ENCODE measurements around the gene B3GNT9.
"Not testable (repeated sequence)": the region's sequence is repeated elsewhere in the genome, so short reads cannot be mapped to it uniquely, and the experiment has no call there.

The B3GNT9 gene

DNA sequence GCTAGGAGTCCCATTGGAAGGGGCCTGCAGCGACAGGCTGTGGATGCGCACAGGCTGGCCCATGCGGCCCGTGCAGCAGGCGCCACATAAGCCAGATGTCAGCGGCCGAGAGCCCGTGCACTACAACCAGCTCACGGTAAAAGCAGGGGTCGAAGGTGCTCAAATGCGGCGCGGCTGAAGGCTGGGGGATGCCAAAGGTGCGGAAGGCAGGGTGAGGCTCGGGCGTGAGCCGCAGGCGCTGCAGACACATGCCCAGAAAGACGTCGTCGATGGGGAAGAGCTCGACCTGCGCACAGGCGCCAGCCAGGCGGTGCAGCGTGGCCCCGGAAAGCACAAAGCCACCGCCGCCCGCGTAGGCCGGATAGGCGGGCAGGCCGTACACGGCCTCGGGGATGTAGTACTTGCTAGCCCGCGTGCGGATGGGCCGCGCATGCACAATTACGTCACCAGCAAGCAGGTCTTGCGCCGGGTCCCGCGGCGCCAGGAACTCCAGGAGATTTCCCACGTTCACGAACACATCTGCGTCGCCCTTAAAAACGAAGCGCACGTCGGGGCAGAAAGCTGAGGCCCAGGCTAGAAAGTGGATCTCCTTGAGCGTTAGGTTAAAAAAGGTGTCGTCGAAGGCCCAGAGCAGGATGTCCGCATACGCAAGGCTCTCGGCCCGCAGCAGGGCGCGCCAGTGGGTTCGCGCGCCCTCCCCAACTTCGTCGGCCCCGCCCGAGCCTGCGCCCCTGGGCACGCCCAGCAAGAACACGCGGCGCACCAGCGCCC, 1.3 kb downstream of the B3GNT9 start:
- no peak for DNase-seq

DNA sequence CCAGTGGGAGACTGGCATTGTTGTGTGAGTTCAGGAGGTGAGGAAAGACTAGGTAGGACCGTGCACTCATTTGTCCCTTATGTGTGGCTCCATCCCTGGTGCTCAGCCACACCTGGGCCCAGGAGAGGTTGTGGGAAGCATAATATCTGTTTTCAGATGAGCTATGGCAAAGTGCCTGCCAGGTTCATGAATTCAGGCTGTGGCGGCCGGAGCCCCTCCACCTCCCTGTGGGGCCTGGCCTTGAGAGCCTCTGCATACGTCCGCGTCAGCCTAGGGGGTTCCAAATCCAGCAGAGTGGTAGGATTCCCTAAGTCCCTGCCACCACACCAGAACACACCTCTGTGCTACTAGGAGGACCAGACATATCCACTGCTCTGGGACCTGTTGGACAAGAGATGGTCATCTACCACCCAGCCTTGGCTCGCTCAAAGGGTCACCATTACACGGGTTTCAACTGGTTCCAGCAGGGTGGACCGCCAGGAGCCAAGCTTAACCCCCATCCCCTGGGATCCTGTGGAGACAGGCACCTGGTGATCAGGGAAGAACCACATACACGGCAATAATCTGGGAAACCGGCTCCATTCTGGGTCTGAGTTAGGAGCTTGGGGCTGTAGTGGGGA, 2.0 kb downstream of the B3GNT9 start:
- DNase-seq = no peak

DNA sequence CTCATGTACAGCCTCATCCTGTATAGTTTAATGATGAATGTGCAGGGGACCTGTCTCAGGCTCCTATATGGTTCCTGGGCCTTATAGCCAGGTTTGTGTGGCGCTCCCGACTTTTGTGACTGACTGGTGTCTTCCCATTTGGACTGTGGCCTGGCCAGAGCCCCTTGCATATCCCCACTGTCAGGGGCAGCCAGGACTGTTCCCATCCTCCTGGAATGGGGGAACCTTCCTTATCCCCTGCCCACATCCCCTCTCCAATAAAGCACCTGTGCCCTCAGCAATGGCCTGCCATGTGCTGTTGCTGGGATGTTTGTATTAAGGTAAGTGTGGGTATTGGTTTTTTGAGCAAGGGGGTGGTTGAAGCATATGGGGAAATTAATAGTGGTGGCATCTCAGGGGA, 2.6 kb downstream of the B3GNT9 start:
- no peak for DNase-seq

DNA sequence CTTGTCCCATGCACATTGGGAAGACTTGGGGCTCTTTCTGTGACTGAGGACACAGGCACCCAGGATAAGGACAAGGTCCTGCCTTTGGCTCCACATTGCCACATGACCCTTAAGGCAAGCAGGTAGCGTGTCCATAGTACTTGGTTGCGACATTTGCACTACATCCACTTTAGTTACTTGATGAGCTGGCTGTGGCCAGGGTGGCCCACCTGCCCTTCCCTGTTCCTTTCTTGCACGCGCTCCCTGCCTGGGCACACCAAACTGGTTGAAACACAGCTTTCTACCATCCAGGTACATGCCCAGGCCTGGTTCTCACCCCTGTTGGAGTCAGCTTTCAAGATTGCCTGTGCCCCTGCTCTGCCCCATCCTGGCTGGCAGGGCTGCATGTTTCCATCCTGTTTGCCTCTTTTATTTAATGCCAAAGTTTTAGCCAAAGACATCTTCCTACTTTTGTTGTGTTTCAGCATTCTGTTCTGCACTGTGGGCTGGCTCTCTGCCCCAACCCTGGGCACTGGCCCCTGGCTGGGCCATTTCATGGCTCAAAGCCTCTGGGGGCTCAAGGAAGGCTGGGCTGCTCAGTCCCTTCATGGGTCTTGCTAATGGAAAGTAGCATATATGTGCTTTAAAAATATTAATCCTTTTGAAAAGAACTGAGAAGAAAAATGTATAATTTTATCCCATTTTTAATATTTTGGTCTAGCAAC, 3.2 kb downstream of the B3GNT9 start:
- no peak for DNase-seq

DNA sequence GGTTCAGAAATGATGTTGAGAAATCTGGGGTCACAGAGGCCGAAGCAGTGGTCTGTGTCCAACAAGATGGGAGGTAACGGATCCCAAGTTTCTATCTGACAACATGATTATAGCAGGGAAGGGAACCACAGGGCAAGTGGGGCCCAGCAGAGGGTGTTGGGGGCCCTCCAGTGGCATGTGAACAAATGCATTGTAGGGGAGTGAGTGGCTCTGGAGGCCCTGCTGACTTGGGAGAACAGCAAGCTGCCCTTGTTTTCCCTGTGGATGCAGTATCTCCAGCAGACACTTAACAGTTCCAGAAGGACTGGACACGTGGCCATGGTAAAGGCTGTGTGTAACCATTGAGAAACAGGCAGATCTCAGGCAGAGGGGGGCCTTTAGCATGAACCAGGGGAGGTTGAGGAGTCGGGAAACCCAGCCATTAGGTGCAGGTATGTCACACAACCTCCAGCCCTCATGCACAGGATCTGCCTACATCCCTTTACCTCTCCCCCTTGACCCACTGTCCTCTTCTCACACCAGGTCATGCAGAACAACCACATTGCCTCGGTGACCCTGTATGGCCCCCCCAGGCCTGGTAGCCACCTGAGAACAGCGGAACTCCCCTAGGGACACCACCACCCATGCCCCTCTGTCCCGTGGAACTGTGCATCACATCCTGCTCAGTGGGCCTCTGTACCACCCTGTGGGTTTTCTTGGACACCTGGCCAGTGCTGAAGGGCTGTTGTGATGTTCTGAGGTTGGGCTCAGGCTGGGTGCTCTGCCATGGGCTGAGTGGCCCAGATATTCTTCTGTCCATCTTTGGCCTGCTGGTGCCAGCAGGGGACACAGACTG, 4.1 kb downstream of the B3GNT9 start:
- no peak for DNase-seq

DNA sequence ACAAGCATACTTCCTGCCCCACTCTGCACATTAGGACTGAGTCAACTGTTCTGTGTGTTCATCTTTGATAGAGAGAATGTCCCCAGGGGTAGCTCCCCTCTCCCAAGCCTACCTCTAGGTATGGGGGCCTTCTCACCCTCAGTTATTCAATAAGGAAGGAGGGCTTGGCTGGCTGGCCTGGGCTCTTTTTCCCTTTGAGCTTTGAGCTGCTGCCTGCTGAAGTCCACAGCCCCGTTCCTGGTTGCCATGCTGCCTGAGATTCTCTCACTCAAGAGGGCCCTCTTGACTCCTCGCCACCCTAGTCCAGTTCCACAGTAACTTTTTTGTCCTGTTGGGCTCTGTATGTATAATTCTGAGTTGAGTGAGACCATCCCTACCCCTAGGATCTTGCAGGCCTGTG, 5.1 kb downstream of the B3GNT9 start:
- no peak for DNase-seq

DNA sequence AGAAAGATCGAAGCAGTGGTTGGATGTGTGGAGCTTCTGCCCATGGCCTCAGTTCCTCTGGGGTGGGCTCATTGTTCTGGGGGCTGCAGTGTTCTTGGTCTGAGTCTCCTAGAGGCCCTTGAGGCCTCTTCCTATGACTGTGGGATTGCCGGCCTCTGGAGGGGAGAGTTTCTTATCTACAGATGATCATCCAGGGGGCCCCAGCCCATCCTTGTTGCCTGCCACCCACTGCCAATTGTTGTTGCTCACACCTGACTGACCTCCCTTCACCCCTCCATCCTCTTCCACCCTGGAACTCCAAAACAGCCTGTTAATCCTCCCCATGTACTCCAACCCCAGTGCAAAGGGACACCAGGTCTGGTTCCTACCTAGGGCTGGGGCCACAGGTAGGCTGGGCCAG, 5.9 kb downstream of the B3GNT9 start:
- DNase-seq = no peak

DNA sequence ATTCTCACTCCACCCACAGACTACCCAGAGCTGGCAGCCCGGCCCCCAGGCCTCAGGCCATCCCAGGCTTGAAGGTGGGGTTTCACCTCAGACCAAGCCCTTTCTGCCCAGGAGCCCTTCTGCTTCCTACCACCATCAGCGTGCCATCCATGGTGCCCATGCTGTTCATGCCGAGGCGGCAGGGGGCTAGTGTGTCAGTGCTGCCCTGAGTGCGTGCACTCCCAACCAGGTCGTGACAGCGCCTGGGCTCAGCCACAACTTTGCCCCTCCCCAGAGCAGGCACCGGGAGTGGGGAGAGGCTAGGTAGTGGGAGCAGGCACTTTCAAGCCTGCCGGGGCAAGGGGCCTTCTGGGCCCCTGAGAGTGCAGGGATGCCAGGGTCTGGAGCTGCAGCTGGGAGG, 8.5 kb downstream of the B3GNT9 start:
- DNase-seq = no peak

DNA sequence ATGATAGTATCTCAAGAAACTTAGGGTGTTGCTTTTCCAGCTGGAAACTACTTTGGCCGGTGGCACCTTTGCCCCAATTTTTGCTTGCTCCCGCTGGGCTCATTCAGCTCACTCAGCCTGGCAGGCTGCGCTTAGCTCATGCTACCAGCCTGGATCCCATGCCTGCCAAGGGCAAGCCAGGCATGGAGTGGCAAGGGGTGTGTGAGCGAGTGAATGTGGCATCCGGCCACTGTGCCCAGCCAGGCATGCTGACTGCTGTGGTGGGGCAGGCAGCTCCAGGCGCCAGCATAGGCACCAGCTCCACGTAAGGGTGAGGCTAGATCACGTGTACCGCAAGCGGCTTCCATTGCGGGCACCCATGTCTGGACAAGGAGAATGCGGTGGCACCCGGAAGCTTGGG, 9.4 kb downstream of the B3GNT9 start:
- DNase-seq = no peak

DNA sequence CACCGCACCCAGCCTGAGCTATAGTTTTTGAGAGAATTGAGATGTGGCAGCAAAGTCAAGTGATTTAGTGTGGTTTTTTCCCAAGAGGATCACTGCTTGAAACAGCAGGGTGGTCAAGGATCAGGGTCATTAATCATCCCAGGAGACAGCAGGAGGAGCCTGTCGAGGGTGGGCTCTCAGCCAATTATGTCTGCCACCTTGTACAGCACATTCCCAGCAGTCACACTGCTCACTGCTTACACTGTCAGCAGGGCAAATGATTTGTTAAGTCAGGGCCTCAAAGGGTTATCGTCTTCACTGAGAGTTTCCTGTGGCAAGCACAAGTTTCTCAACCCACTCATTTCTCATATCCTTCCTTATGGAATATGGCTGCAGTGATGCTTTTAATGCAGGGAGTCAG, 13.2 kb downstream of the B3GNT9 start:
- no peak for DNase-seq

DNA sequence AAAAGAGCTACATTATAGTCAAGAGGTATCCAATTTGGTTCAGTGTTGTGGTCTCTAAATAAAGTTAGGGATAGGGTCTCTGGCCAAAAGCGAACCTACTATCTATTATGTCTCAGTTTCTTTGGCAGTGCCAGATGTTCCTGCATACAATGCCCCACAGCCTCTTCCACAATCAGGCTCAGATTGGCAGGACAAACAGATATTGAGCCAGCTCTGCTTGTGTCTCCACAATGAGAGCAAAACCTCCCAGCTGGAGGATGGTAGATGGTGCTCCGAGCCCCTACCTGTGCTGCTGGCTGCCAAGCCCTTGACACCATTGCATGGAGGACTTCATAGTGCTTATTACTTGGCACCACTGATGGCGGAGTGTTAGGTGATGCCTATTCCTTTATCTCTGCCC, 21.4 kb downstream of the B3GNT9 start:
- no peak for DNase-seq

DNA sequence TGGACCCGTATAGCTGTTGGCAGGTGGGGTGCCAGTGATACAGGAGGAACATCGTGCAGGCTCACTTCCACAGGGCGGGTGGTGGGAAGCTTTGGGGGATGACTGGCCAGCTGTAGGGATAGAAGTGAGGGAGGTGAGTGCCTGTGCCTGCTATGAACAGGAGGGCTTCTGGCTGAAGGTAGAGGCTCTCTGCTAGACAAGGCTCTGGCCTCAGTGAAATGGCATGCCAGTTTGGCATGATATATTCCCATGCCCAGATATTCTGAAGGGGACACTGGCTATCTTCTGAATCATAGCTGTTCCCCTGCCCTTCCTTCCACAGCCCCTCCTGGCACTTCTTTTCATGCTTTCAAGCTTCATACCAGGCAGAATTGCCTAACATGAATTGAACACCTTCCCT, 21.9 kb downstream of the B3GNT9 start:
- no peak for DNase-seq

DNA sequence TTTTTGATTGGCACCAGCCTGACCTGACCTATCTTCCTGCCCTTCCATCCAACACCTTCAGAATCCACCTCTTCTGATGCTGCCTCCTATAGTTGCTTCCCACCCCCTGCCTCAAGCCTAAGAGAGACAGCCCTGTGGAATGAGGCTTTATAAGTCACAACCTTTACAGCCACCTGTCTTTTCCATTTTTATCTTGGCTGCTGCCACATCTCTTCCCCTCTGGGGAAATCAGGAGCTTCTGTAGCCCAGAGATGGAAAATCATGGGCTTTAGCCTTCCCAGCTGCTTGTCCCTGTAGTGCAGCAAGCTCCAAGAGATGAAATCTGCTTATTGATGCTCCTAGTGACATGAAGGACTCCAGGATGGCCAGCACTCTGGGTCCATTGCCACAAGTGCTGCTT, 22.4 kb downstream of the B3GNT9 start:
- no peak for DNase-seq

DNA sequence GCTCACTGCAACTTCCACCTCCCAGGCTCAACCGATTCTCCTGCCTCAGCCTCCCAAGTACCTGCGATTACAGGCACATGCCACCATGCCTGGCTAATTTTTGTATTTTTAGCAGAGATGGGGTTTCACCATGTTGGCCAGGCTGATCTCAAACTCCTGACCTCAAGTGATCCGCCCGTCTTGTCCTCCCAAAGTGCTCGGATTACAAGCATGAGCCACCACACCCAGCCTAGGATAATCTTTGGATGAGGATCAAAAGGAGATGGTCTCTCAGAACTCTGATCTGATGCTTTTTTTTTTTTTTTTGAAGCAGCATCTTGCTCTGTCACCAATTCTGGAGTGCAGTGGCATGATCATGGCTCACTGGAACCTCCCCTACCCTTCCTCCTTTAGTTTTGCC, 28.0 kb downstream of the B3GNT9 start:
- not testable (repeated sequence) for DNase-seq

DNA sequence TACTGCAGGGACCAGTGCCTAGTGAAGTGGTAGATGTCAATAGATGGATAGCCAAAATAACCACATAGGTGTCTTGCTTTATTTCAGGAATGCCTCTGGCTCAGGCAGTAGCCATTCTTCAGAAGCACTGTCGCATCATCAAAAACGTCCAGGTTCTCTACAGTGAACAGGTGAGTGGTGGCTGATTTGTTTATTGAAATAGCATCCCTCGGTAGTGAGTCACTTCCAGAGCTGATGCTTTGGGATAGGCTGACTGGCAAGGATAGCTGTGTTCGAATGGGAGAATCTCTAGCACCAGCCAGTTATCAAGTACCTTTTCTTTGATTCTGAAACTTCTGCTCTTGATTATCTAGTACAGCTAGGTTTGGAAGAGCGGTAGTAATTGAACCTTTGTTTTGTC, 30.8 kb downstream of the B3GNT9 start:
- DNase-seq = no peak

DNA sequence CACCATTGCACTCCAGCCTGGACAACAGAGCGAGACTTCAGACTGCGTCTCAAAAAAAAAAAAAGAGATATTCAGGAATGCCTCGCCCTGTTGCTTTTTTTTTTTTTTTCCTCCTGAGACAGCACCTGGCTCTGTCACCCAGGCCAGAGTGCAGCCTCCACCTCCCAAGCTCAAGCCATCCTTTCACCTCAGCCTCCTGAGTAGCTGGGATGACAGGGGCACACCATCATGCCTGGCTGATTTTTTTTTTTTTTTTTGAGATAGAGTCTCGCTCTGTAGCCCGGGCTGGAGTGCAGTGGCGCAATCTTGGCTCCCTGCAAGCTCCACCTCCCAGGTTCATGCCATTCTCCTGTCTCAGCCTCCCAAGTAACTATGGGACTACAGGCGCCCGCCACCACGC, 33.1 kb downstream of the B3GNT9 start:
- DNase-seq = no peak

DNA sequence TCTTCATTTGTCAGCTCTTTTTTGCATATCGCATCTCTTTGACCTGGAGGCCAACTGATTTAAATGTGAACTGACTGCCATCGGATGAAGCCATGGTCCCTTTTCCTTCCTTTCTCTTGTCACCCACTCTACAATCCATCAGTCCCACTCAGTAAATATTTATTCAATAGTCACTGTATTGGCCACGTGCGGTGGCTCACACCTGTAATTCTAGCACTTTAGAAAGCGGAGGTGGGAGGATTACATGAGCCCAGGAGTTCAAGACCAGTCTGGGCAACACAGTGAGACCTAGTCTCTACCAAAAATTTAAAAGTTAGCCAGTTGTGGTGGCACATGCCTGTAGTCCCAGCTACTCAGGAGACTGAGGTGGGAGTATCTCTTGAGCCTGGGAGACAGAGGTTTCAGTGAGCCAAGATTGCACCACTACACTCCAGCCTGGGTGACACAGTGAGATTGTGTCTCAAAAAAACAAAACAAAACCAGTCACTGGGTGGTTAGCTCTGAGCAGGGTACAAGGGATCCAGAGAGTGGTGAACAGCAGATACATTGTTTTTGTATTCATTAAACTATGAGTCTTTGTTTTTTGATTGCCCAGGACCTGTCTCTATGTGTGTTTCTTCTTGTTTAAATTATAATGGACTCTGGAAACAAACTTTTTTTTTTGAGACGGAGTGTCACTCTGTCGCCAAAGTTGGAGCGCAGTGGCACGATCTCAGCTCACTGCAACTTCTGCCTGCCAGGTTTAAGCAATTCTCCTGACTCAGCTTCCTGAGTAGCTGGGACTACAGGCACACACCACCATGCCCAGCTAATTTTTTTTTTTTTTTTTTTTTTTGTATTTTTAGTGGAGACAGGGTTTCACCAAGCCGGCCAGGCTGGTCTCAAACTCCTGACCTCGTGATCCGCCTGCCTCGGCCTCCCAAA, 34.1 kb downstream of the B3GNT9 start:
- DNase-seq = no peak

DNA sequence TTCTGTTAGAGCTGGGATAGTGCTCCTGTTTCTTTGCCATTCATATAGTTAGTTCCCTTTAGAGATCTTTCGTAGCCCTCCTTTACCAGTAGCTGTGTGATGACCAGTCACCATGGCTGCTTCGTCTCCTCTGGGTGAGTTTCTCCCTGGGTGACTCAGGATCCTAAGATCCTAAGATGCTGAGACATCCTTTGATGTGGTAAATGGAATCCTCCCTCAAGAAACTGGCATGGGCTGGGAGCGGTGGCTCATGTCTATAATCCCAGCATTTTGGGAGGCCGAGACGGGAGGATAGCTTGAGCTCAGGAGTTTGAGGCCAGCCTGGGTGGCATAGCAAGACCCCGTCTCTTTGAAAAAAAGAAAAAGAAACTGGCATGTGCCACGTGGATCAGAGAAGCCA, 35.2 kb downstream of the B3GNT9 start:
- no peak for DNase-seq

DNA sequence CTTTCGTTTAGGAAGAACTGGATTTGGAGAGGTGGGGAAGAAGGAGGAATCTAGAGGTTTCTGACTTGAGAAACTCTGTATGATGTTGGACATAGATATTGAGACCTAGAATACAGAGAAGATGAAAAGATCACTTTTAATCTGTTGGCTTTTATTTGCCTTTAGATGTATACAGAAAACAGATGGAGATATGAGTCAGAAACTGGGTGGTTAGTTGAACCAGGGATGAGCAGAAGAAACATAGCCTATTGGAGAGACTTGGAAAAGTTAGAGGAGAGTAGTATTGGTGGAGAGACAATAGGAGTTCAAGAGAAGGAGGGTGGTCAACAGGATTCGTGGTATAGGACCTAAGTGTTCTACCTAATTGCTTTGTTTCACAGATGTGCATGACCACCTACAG, 36.0 kb downstream of the B3GNT9 start:
- DNase-seq = no peak

DNA sequence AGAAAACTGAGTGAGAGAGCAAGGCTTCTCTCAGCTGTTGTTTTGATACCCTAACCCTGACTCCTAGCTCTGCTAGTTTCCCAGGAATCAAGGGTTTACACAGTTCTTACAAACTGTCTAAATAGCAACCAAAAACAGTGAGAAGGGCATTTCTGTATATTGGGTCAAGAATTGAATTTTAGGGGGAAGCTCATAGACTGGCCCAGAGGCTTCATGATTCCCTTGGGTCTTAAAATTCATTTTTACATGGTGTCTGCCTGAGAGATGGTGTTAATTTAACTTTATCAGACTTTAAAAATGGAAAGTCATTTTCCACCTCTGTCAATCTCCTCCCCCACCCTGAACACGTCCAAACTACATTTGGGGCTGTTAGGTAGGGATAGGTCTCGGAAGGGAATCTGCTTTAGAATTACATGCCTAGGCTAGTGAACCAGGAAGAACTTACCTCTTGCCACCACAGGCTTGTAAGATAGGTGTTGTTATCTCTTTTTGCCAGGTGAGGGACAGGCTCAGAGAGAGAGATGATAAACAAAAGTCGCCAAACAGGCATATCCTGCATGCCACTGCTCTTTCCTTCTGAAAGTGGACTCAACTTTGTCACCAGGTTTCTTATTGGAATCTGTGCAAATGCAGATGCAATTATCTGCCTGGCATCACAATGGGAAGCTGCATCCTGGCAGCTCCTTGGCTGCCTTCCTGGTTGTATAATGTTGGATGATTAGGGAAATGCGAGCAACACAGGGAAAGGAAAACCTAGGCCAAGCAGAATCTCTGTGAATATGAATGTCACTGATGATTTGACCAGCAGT, 38.0 kb downstream of the B3GNT9 start:
- no peak for DNase-seq

DNA sequence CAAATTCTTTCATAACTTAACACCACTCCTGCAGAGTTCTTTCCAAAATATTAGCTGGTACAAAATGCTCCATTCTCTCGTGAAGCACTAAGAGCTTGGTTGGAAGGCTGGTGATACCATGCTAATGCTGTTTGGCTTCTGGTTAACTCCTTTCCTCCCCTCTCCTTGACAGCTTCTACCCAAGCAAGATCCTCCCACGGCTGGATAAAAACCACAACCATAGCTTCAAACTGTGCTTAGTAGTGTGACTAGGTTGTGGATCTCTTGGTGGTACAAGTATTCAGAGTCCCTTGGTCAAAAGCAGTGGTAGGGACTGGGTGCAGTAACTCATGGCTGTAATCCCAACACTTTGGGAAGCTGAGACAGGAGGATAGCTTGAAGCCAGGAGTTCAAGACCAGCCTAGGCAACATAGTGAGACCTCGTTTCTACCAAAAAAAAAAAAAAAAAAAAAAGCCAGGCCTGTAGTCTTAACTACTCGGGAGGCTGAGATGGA, 38.8 kb downstream of the B3GNT9 start:
- no peak for DNase-seq

All from NCI-H524 treated with DMSO at 0.1 percent for 48 hours (cell line).